Spinal cord (tissue), 10 donors: ENCODE data around the gene HOXD11. TPM values are rescaled to one million over a fixed set of nuclear protein-coding genes. Genes with fewer than 3 reads are reported as not detected.

Source experiments
- DNase-seq, 6 donors: peaks; one replicate each; pipeline versions ENCODE4 v3.0.0 to v3.0.0-alpha.2; 2013 to 2015; ENCODE audit warnings: low spot score in 6 of 6, low read depth in 4 of 6
- H3K27ac ChIP-seq: one replicate; pipeline ENCODE4 v1.5.1; 2013; ENCODE audit warnings: low read depth, low read length, control low read depth
- H3K27me3 ChIP-seq: one replicate; pipeline ENCODE4 v1.6.1; 2013; ENCODE audit warnings: low read length; ENCODE audit not compliant: control insufficient read depth, insufficient read depth
- H3K36me3 ChIP-seq: one replicate; pipeline ENCODE4 v1.6.1; 2013; ENCODE audit warnings: low read length; ENCODE audit not compliant: control insufficient read depth, insufficient read depth
- H3K4me1 ChIP-seq: one replicate; pipeline ENCODE4 v1.6.1; 2013; ENCODE audit warnings: low read length; ENCODE audit not compliant: control insufficient read depth, insufficient read depth
- H3K4me3 ChIP-seq: one replicate; pipeline ENCODE4 v1.5.1; 2013; ENCODE audit warnings: low read depth, low read length, control low read depth
- H3K9me3 ChIP-seq: one replicate; pipeline ENCODE4 v1.6.1; 2013; ENCODE audit warnings: low read length; ENCODE audit not compliant: control insufficient read depth, insufficient read depth
- WGBS: methylation state at CpG from one replicate; pipeline ENCODE4 v1.1.5; 2013; ENCODE audit warnings: missing lambda C conversion rate; ENCODE audit not compliant: insufficient coverage; 5-methylcytosine and 5-hydroxymethylcytosine counted together
- polyA plus RNA-seq, 2 donors: library from polyadenylated mRNA; unstranded; fragments of 120-200 nt; gene quantifications; one replicate each; pipeline ENCODE4 v1.2.1, GENCODE V29; 2013; ENCODE audit not compliant: insufficient read length in 2 of 2
- total RNA-seq, 2 donors: library from RNA; depleted of rRNA in 1 of 2; stranded (reverse); fragments of 120-200 nt in 1 of 2; fragments of >200 nt in 1 of 2; gene quantifications; one replicate each; pipeline versions ENCODE4 v1.2.3 to v1.2.4, GENCODE V29; 2013 to 2014
- donor health status: healthy.

HOXD11 gene
- total and polyA plus RNA-seq, 4 donors = 0.39 to 1.4 (median 0.51) TPM; not detected in 1

DNA sequence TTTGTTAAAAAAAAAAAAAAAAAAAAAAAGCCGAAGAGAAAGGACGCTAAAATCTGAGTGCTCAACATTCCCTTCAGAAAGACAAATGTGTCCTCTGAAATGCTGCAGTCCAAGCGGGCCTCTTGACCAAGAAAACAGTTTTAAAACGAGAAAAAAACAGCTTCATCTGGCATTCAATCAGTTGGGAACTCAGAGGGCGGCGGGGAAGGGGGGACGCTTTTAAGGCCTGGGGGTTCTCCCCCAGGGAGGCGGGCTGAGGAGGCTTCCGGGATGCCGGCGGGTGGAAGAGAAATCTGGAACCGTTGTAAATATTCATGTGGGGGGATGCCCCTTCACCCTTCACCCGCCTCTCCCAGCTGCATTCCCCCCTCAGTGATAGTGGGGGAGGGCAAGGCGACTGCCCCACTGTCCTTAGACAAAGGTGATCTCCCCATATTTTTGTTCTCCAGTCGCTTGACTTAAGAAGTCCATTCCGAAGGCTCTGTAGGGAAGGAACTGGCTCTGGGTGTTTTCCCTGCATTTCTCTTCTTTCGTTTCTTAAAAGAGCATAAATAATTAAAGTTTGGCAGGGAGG is 3.3 kb upstream of the HOXD11 start:
- H3K27me3 ChIP-seq = peaks cover 97% of the 10 kb centered on the region
- DNase-seq = no peak
- peak overlapping the region; percentile 31 for H3K4me3 ChIP-seq
- H3K4me1 ChIP-seq = peaks cover 39% of the 10 kb centered on the region
- no peaks in the 10 kb centered on the region for H3K9me3 ChIP-seq
- no peaks in the 10 kb centered on the region for H3K36me3 ChIP-seq
- peak overlapping the region; percentile 79 for H3K27ac ChIP-seq
- WGBS = 7% methylated on average over 3 of the region's 17 CpGs

DNA sequence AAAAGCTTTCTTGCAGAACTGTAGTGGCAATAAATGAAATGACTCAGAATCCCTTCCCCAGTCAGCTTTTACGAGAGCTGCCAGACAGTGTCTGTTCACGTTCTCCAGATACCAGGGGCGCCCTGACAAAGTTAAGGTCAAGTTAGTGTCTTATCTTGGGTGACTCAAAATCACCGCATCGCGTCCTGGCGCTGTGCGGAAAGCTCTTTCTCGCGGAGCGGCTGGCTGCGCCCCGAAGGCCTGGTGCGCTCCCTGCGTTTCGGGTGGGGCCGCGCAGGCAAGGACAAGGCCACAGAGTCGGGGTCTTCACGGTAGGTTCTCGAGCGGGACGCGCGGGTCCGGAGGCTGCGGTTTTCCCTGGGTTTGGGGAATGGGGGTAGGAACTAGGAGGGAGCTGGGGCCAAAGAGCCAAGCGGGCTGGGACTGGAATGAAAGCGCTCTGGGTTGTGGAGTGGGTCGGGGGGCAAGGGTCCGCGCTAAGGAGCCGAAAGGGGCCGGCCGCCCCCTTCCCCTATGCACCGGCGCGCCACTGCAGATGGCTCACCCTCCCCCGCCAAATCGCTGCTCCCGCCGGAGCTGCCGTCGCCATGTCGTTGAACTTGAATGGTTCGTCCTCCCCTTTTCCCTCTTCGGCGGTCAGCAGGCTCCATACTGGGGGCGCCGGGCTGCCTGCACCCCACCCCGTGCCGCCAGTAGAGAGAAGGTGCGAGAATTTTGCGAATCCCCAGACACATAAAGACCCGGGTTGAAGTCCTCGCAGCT is 2.6 kb upstream of the HOXD11 start:
- peak overlapping the region; percentile 79 for H3K27ac ChIP-seq
- 2% methylated on average over 53 of the region's 56 CpGs for WGBS
- peaks cover 97% of the 10 kb centered on the region for H3K27me3 ChIP-seq
- no peaks in the 10 kb centered on the region for H3K36me3 ChIP-seq
- H3K9me3 ChIP-seq = no peaks in the 10 kb centered on the region
- no peak for DNase-seq
- peak overlapping the region; percentile 31 for H3K4me3 ChIP-seq
- peaks cover 39% of the 10 kb centered on the region for H3K4me1 ChIP-seq

DNA sequence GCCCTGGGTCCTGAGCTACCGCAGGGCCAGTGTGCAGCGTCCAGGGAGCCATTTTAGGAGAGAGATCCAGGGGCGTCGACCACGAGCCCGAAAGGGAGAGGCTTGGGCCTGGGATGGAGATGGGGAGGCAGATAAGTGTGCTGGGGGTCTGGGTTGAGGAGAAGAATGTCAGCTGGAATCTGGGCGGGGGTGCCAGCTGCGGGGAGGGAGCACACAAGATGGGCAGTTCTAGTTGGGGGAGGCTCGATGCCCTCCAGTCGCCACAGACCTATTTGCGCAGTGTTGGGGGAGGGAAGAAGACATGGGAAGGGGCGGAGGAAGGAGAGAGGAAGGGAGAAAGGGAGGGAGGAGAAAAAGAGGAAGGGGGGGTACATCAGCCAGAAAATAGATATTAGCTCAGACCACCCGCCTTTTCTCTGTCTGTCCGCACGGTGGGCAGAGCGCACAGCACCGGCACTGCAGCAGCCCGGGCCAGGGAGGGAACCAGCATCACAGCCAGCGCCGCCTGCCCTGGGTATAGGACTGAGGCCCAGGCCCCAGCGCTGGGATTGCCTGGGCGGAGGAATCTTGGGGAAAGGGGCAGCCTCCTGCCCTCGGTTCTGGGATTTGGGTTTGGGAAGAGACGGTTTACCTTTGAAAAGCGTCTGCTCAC is 1.9 kb upstream of the HOXD11 start:
- WGBS = 5% methylated on average over 24 of the region's 25 CpGs
- no peaks in the 10 kb centered on the region for H3K9me3 ChIP-seq
- peaks cover 97% of the 10 kb centered on the region for H3K27me3 ChIP-seq
- no peaks in the 10 kb centered on the region for H3K36me3 ChIP-seq
- DNase-seq = no peak
- H3K4me1 ChIP-seq = peaks cover 33% of the 10 kb centered on the region
- peak overlapping the region; percentile 79 for H3K27ac ChIP-seq
- peak overlapping the region; percentile 31 for H3K4me3 ChIP-seq

DNA sequence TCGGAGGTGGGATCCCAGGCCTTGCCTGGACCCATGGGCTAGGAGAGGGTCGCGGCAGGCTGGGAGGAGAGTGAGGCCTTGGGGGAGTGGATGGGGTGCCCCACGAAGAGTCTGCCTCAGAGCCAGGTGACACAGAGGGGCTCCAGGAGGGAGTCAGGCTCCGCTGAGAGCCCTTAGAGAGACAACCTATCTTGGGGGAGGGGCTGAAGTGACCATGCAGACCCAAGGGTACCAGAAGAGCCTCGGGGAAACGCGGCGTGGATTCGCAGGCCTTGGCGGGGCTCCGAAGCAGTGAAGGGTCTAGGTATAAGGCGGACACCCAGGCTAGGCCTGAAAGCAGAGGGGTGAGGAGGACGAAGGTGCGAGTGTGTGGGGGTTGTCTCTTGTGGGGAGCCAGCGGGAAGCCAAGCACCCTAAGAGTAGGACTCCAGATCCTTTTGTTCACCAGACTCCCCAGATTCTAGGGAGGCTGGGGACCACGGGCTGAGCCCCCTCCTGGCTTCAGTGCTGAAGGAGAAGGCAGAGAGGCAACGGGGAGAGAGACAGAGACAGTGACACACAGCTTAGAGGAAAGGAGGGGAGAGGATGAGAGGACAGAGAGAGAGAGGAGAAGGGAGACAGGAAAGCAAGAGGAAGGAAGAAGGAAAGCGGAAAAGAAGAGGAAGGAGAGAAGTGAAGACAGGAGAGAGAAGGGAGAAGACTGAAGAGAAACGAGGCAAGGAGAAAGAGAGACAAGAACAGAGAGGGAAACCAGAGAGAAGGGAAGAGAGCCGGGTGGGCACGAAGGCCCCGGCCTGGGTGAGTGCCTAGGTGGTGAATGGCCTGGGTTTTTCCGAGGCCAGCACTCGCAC is 1.1 kb upstream of the HOXD11 start:
- DNase-seq = no peak
- Histone ChIP-seq H3K4me1 (peaks cover 30% of the 10 kb centered on the region), H3K9me3 (no peaks in the 10 kb centered on the region), H3K27me3 (peaks cover 97% of the 10 kb centered on the region), H3K27ac (peak overlapping the region; percentile 79), H3K36me3 (no peaks in the 10 kb centered on the region), H3K4me3 (peak overlapping the region; percentile 24)
- WGBS = 16% methylated on average over 23 of the region's 25 CpGs

DNA sequence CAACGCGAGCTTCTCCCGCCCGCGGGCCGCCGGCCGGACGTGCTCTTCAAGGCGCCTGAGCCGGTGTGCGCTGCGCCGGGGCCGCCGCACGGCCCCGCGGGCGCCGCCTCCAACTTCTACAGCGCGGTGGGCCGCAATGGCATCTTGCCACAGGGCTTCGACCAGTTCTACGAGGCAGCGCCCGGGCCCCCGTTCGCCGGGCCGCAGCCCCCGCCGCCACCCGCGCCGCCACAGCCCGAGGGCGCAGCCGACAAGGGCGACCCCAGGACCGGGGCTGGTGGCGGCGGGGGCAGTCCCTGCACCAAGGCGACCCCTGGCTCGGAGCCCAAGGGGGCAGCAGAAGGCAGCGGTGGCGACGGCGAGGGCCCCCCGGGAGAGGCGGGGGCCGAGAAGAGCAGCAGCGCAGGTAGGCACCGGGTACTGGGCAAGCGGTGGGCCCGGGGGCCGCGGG is 676 bp downstream of the HOXD11 start:
- Histone ChIP-seq H3K27me3 (peaks cover 97% of the 10 kb centered on the region), H3K27ac (no peak overlapping the region), H3K9me3 (no peaks in the 10 kb centered on the region), H3K36me3 (no peaks in the 10 kb centered on the region), H3K4me3 (no peak overlapping the region), H3K4me1 (peaks cover 41% of the 10 kb centered on the region)
- DNase-seq = no peak
- WGBS = under 1% methylated on average over 53 of the region's 59 CpGs

DNA sequence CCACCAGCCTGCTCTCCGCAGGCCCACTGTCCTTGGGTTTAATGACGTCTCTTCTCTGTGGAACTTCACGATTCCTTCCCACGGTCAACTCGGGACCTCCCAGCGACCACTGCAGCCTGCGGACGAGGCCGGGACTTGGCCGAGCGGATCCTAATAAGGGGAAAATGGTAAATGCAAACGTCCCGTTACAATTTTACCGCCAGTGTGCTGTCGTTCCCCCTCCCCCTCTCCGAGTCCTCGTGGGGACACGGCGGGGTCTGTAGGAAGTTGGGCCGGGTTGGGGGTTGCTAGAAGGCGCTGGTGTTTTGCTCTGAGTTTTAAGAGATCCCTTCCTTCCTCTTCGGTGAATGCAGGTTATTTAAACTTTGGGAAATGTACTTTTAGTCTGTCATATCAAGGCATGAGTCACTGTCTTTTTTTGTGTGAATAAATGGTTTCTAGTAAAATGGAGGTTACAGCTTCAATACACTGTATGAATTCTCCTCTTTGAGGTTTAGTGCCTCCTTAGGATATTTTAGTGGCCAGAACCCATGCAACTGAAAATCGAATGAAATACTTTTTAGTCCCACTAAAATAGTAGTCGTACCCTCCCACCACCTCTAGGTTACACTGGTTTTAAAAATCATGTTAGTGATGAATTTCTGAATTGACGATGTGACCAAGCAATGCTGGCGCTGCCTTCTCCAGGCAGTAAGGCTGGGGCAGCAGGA is 2.3 kb downstream of the HOXD11 start:
- DNase-seq = no peak
- Histone ChIP-seq H3K4me3 (peak overlapping the region; percentile 16), H3K27me3 (peaks cover 97% of the 10 kb centered on the region), H3K27ac (peak overlapping the region; percentile 52), H3K9me3 (no peaks in the 10 kb centered on the region), H3K36me3 (no peaks in the 10 kb centered on the region), H3K4me1 (peaks cover 42% of the 10 kb centered on the region)
- 9% methylated on average over 10 of the region's 26 CpGs for WGBS

DNA sequence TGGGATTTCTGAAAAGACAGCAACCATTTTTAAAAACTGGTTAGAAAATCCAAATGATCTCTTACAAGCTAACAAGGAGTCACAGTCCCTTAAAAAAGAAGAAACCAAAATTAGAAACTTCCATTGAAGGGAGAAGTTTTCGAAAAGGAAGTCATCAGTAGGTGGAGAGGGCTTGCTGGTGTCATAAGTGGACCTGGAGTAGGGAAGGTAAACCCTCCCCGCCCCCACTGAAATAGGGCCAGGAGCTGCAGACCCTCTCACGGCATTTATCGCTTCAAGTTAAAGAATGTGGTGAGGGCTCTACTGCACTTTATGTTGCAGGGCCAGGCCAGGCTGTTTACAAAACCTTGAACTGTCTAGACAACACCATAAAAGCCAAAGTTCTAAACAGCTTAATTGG is 2.9 kb downstream of the HOXD11 start:
- Histone ChIP-seq H3K4me1 (peaks cover 36% of the 10 kb centered on the region), H3K4me3 (peak overlapping the region; percentile 16)
- 40% methylated on average over 1 of the region's 4 CpGs for WGBS

DNA sequence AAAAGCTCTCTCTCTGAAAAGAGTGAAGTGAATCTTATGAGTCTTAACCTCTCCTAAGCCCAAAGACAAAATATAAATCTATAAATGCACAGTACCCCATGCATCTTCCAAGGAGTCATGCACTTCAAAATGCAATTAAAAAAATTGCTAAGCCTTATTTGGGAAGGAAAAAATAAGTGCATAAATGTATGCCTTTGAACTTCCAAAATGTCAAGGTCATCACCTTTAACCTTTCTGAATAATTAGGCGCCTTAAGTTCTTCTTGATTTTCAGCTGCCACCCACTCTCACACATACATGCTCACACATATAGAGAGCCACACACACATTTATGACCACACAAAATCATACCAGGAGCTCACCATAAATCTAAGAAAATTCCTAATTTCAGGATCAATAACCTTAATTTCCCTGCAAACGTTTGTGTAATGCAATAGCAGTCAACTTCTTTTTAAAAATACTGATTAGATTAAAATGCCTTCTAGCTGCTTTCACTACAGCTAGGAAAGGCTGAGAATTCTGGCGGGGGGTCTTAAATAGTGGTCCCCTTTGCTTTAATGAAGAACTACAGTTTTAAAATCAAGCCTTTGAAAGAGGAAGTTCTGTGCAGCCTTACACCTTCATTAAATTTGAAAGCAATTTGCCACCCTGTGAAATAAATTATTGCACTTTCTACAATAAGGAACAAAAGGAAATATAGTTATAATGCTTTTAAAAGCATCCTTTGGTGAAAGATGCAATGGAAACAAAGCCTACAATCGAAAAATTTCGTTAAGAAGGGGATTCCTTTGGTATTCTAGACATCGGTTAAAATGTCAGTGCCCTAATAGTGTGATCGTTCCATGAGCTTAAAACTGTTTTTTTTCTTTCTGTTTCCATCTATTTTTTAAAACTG is 3.6 kb downstream of the HOXD11 start:
- Histone ChIP-seq H3K36me3 (no peaks in the 10 kb centered on the region), H3K4me1 (peaks cover 35% of the 10 kb centered on the region), H3K9me3 (no peaks in the 10 kb centered on the region), H3K4me3 (peak overlapping the region; percentile 16), H3K27me3 (peaks cover 97% of the 10 kb centered on the region), H3K27ac (no peak overlapping the region)
- DNase-seq = no peak
- 14% methylated on average over 1 of the region's 7 CpGs for WGBS

More for the DNA sequence above, 2.9 kb downstream of the HOXD11 start:
- no peaks in the 10 kb centered on the region for H3K9me3 ChIP-seq
- peak overlapping the region; percentile 40 for H3K27ac ChIP-seq
- no peak for DNase-seq
- H3K27me3 ChIP-seq = peaks cover 97% of the 10 kb centered on the region
- no peaks in the 10 kb centered on the region for H3K36me3 ChIP-seq
